SK-N-SH (cell line): Measurements from ENCODE around the gene LMO2. TPM values are rescaled to one million over a fixed set of nuclear protein-coding genes. Genes with fewer than 3 reads are reported as not detected.
"Not testable (repeated sequence)": the region's sequence is repeated elsewhere in the genome, so short reads cannot be mapped to it uniquely, and the experiment has no call there.

Experiments used
- CTCF ChIA-PET: fragments of 300-600, 350-600 bp; formaldehyde crosslinking; extraction: SDS; loops from one replicate; lab custom pipeline; 2021; lab: Yijun Ruan, JAX
- POLR2A ChIA-PET: fragments of 350-600 bp; sonication (Branson Sonifier 250); formaldehyde crosslinking; extraction: SDS; loops from one replicate; lab custom pipeline; 2020; ENCODE audit warnings: antibody characterized with exemption, inconsistent platforms; lab: Yijun Ruan, JAX
- DNase-seq: peaks from one replicate; pipeline ENCODE4 v3.0.0; 2012
- H2AFZ ChIP-seq: fragments of 200-600 bp; sonication (generic); 2 replicates; pipeline ENCODE4 v1.8.1; 2016; ENCODE audit warnings: antibody characterized with exemption, mild to moderate bottlenecking, low read depth
- H3F3A ChIP-seq: fragments of 200-600 bp; sonication (generic); replicated peaks from 2 replicates; pipeline ENCODE3; 2016; ENCODE audit warnings: antibody characterized with exemption, mild to moderate bottlenecking; ENCODE audit not compliant: insufficient read depth
- H3K27ac ChIP-seq, 2 experiments: fragments of 200-500 bp in 1 of 2; fragments of 200-600 bp in 1 of 2; sonication (Bioruptor generic) in 1 of 2; sonication (generic), shearing (Covaris generic) in 1 of 2; 2 replicates each; pipeline versions ENCODE4 v1.5.1 to v1.6.1; 2014 to 2016; ENCODE audit warnings: low read depth in 2 of 2, inconsistent platforms in 1 of 2, low read length in 1 of 2, mild to moderate bottlenecking in 1 of 2, mixed read lengths in 1 of 2
- H3K27me3 ChIP-seq: fragments of 200-600 bp; sonication (generic), shearing (Covaris generic); 2 replicates; pipeline ENCODE4 v1.6.1; 2016; ENCODE audit warnings: mixed run types; ENCODE audit not compliant: insufficient read depth
- H3K36me3 ChIP-seq, 2 experiments: fragments of 200-500 bp in 1 of 2; fragments of 200-600 bp in 1 of 2; sonication (Bioruptor generic) in 1 of 2; sonication (generic) in 1 of 2; replicated peaks in 1 of 2; 2 replicates each; pipeline versions ENCODE3 to v1.5.1; 2014 to 2016; ENCODE audit warnings: low read length in 1 of 2, mild to moderate bottlenecking in 1 of 2; ENCODE audit not compliant: insufficient read depth in 2 of 2, control insufficient read depth in 1 of 2
- H3K4me1 ChIP-seq, 2 experiments: fragments of 200-500 bp in 1 of 2; fragments of 200-600 bp in 1 of 2; sonication (Bioruptor generic) in 1 of 2; sonication (generic), shearing (Covaris generic) in 1 of 2; 2 replicates each; pipeline versions ENCODE4 v1.5.1 to v1.6.1; 2014 to 2016; ENCODE audit warnings: low read depth in 1 of 2, low read length in 1 of 2, mixed run types in 1 of 2; ENCODE audit not compliant: insufficient read depth in 2 of 2, control insufficient read depth in 1 of 2
- H3K4me2 ChIP-seq: fragments of 200-600 bp; sonication (generic), shearing (Covaris generic); 2 replicates; pipeline ENCODE4 v1.6.1; 2017; ENCODE audit warnings: mixed run types
- H3K4me3 ChIP-seq, 2 experiments: fragments of 200-500 bp in 1 of 2; fragments of 200-600 bp in 1 of 2; sonication (Bioruptor generic) in 1 of 2; sonication (generic), shearing (Covaris generic) in 1 of 2; 2 replicates each; pipeline versions ENCODE4 v1.5.1 to v1.8.1; 2014 to 2016; ENCODE audit warnings: low read depth in 2 of 2, inconsistent platforms in 1 of 2, low read length in 1 of 2, mild to moderate bottlenecking in 1 of 2, mixed read lengths in 1 of 2, moderate library complexity in 1 of 2
- H3K79me2 ChIP-seq: fragments of 200-600 bp; sonication (generic); 2 replicates; pipeline ENCODE4 v1.8.1; 2017; ENCODE audit warnings: mild to moderate bottlenecking; ENCODE audit not compliant: insufficient read depth
- H3K9ac ChIP-seq: fragments of 200-600 bp; sonication (generic); 2 replicates; pipeline ENCODE4 v1.6.1; 2017; ENCODE audit warnings: mixed run types
- H3K9me2 ChIP-seq: fragments of 200-600 bp; sonication (generic); 2 replicates; pipeline ENCODE4 v1.6.1; 2017; ENCODE audit warnings: mixed run types
- H3K9me3 ChIP-seq: fragments of 200-600 bp; sonication (generic); 2 replicates; pipeline ENCODE4 v1.6.1; 2017; ENCODE audit warnings: mixed run types, mild to moderate bottlenecking, moderate library complexity
- H4K20me1 ChIP-seq: fragments of 200-600 bp; sonication (generic); 2 replicates; pipeline ENCODE4 v1.6.1; 2017; ENCODE audit warnings: mild to moderate bottlenecking, mixed run types; ENCODE audit not compliant: insufficient read depth
- CHD2 ChIP-seq: fragments of 150-350 bp; IDR thresholded peaks from 2 replicates; pipeline ENCODE4 v1.6.1; 2018; ENCODE audit warnings: low read length; ENCODE audit not compliant: partially characterized antibody
- GATA2 ChIP-seq: sonication (generic); formaldehyde crosslinking; IDR thresholded peaks from 2 replicates; pipeline ENCODE4 v1.5.0; 2020; ENCODE audit warnings: mild to moderate bottlenecking, missing genetic modification reagents
- IRF3 ChIP-seq: fragments of 150-350 bp; IDR thresholded peaks from 2 replicates; pipeline ENCODE4 v1.6.1; 2016; ENCODE audit warnings: mild to moderate bottlenecking, low read depth, low read length
- RCOR1 ChIP-seq: fragments of 150-350 bp; IDR thresholded peaks from 2 replicates; pipeline ENCODE4 v1.6.1; 2017; ENCODE audit warnings: antibody characterized with exemption, low read length
- RXRA ChIP-seq: IDR thresholded peaks from 2 replicates; pipeline ENCODE4 v1.4.0; 2012; ENCODE audit warnings: low read depth, mild to moderate bottlenecking, borderline replicate concordance
- TEAD4 ChIP-seq: IDR thresholded peaks from 2 replicates; pipeline ENCODE4 v1.4.0; 2012; ENCODE audit warnings: mild to moderate bottlenecking, borderline replicate concordance; ENCODE audit not compliant: insufficient read depth
- USF1 ChIP-seq: IDR thresholded peaks from 2 replicates; pipeline ENCODE4 v1.4.0; 2012; ENCODE audit warnings: low read depth, borderline replicate concordance
- WGBS: methylation state at CpG from one replicate; pipeline ENCODE4 v1.1.6; 2017; ENCODE audit warnings: low lambda C conversion rate; 5-methylcytosine and 5-hydroxymethylcytosine counted together
- polyA plus RNA-seq, 3 experiments: library from polyadenylated mRNA; depleted of rRNA; stranded (reverse); fragments of >200 nt; gene quantifications; 2 replicates each; pipeline ENCODE4 v1.2.3, GENCODE V29; 2012

Gene LMO2
- polyA plus RNA-seq, 1 of the 3 experiments (the other 2 are of a cell fraction): 0.05 TPM

- WGBS: 77% methylated on average over 6 of the region's 6 CpGs
- no peaks in the 10 kb centered on the region for H3K9me2 ChIP-seq
- H3K4me2 ChIP-seq: no peak overlapping the region
- no peak for DNase-seq
- TF ChIP-seq TEAD4: no peak
- no peaks in the 10 kb centered on the region for H4K20me1 ChIP-seq
- H2AFZ ChIP-seq: no peak overlapping the region
- peaks cover under 1 to 9% of the 10 kb centered on the region in 2 experiments; a peak in 3 of 4 replicates for H3K4me1 ChIP-seq
- H3K36me3 ChIP-seq: no peaks in the 10 kb centered on the region
- ChIA-PET CTCF (interaction anchor here (2.6 to 5.7 kb wide), 6 partner anchors 13 to 126 kb away, joined by 8 to 36 read pairs (median 18); no protein-coding TSS in a partner anchor), POLR2A (no interaction called here)
- H3K4me3 ChIP-seq: no peak overlapping the region
- no peaks in the 10 kb centered on the region for H3K9me3 ChIP-seq
- H3K27ac ChIP-seq: no peak overlapping the region
- no peaks in the 10 kb centered on the region for H3F3A ChIP-seq
- H3K79me2 ChIP-seq: no peaks in the 10 kb centered on the region
- no peak overlapping the region for H3K9ac ChIP-seq
- peaks cover 43% of the 10 kb centered on the region for H3K27me3 ChIP-seq
These were observed 47.6 kb downstream of the LMO2 start for GRCh38 chr11:33844236-33844635.

- H3K27me3 ChIP-seq: peaks cover 39% of the 10 kb centered on the region
- no peaks in the 10 kb centered on the region for H3K79me2 ChIP-seq
- H3K4me2 ChIP-seq: 0 out of 2 replicates have a peak overlapping the region, but pooled peaks have one; percentile 3
- WGBS: 22% methylated on average over 4 of the region's 4 CpGs
- no peaks in the 10 kb centered on the region for H3K9me2 ChIP-seq
- TF ChIP-seq RXRA (no peak), CHD2 (peak; percentile 3), GATA2 (0 out of 2 replicates have a peak, but pooled peaks have one; percentile 37), USF1 (no peak)
- TF ChIP-seq, all 33 proteins: peak for 2
- peaks cover 7 to 9% of the 10 kb centered on the region in 2 experiments; a peak in 3 of 4 replicates for H3K4me1 ChIP-seq
- ChIA-PET POLR2A (interaction anchor here (0.6 kb wide), 1 partner anchor 20 kb away, joined by 3 read pairs; no protein-coding TSS in a partner anchor), CTCF (interaction anchor here (0.6 to 5.7 kb wide), 14 partner anchors 8 to 677 kb away, joined by 3 to 36 read pairs (median 6); no protein-coding TSS in a partner anchor)
- H3K36me3 ChIP-seq: no peaks in the 10 kb centered on the region
- H3F3A ChIP-seq: no peaks in the 10 kb centered on the region
- H3K9me3 ChIP-seq: no peaks in the 10 kb centered on the region
- H2AFZ ChIP-seq: no peak overlapping the region
- peak overlapping the region in 1 of 2 experiments; percentile 24; a peak in 1 of 4 replicates for H3K27ac ChIP-seq
- H4K20me1 ChIP-seq: no peaks in the 10 kb centered on the region
- H3K4me3 ChIP-seq: no peak overlapping the region
- H3K9ac ChIP-seq: no peak overlapping the region
- no peak for DNase-seq
These were observed 48.9 kb downstream of the LMO2 start for GRCh38 chr11:33843018-33843417.

GRCh38 chr11:33842236-33842915 lies 49.5 kb downstream of the LMO2 start:
- Histone ChIP-seq H3F3A (no peaks in the 10 kb centered on the region), H4K20me1 (no peaks in the 10 kb centered on the region), H3K9ac (no peak overlapping the region), H3K4me1 (peaks cover 7 to 9% of the 10 kb centered on the region in 2 experiments; a peak in 3 of 4 replicates), H3K27me3 (peaks cover 39% of the 10 kb centered on the region), H3K9me2 (no peaks in the 10 kb centered on the region), H3K27ac (peak overlapping the region in 1 of 2 experiments; percentile 47; a peak in 2 of 4 replicates), H2AFZ (no peak overlapping the region), H3K9me3 (no peaks in the 10 kb centered on the region), H3K4me3 (peak overlapping the region in 1 of 2 experiments; percentile 35; a peak in 2 of 4 replicates), H3K4me2 (0 out of 2 replicates have a peak overlapping the region, but pooled peaks have one; percentile 3), H3K79me2 (no peaks in the 10 kb centered on the region), H3K36me3 (no peaks in the 10 kb centered on the region)
- TF ChIP-seq CHD2 (peak; percentile 8), RCOR1 (peak; percentile 12; the same call in 1 of the 2 replicates), IRF3 (no peak), GATA2 (peak; percentile 22; the same call in 1 of the 2 replicates)
- WGBS: 27% methylated on average over 13 of the region's 13 CpGs
- DNase-seq: peak; percentile 53
- POLR2A ChIA-PET: interaction anchor here (0.6 kb wide), 1 partner anchor 21 kb away, joined by 3 read pairs; no protein-coding TSS in a partner anchor
- CTCF ChIA-PET: interaction anchor here (0.7 to 5.7 kb wide), 13 partner anchors 9 to 650 kb away, joined by 3 to 36 read pairs (median 8); no protein-coding TSS in a partner anchor

GRCh38 chr11:33838234-33838633 lies 53.6 kb downstream of the LMO2 start:
- H3K36me3 ChIP-seq, H3K9me2 ChIP-seq, H3K4me2 ChIP-seq, H4K20me1 ChIP-seq, H3K27ac ChIP-seq, H3K9ac ChIP-seq, POLR2A ChIA-PET, H3K9me3 ChIP-seq, DNase-seq, H2AFZ ChIP-seq, H3K79me2 ChIP-seq, H3K4me3 ChIP-seq: not testable (repeated sequence)
- peaks cover 37% of the 10 kb centered on the region for H3K27me3 ChIP-seq
- 58% methylated on average over 3 of the region's 3 CpGs for WGBS
- CTCF ChIA-PET: interaction anchor here (1.0 kb wide), 2 partner anchors 10 to 149 kb away, joined by 3 to 6 read pairs; no protein-coding TSS in a partner anchor
- H3F3A ChIP-seq: peaks cover 11% of the 10 kb centered on the region
- peaks cover 9 to 23% of the 10 kb centered on the region in 2 experiments; a peak in 3 of 4 replicates for H3K4me1 ChIP-seq
